Right renal pelvis (tissue), 4 donors: ENCODE data around the gene ACVRL1. TPM values are rescaled to one million over a fixed set of nuclear protein-coding genes. Genes with fewer than 3 reads are reported as not detected.

Experiments used
- DNase-seq, 4 donors: peaks; one replicate each; pipeline ENCODE4 v3.0.0-alpha.2; 2013; ENCODE audit warnings: low read depth in 4 of 4, low spot score in 3 of 4, missing footprints in 1 of 4
- polyA plus RNA-seq, 4 donors: library from polyadenylated mRNA; unstranded; fragments of 120-200 nt; gene quantifications; one replicate each; pipeline ENCODE4 v1.2.1, GENCODE V29; 2013; ENCODE audit not compliant: insufficient read length in 4 of 4

Gene ACVRL1
- polyA plus RNA-seq = 10 to 100 TPM; 32.8 to 37.8 (median 33.5) TPM

DNA sequence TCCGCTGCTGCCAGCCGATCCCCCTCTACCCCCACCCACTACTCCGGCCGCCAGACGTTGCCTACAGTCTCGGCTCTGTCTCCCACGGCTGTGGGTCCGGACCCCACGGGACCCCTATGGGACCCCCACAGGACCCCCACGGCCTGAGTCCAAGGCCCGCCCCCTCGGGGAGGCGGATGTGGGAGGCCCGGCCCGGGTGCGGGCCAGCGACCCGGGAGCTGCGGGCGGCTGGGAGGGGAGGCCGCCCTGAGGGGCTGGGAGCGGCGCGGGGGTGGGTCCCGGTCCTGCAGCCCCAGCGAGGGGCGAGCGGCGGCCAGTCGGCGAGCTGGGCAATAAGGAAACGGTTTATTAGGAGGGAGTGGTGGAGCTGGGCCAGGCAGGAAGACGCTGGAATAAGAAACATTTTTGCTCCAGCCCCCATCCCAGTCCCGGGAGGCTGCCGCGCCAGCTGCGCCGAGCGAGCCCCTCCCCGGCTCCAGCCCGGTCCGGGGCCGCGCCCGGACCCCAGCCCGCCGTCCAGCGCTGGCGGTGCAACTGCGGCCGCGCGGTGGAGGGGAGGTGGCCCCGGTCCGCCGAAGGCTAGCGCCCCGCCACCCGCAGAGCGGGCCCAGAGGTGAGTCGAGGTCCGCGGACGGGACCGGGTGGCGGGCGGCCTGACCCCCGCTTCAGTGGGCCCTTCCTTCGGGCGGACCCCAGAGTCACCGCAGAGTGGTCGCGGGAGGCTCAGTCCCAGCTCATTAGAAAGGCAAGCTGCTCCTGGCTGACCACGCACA, at the start of gene ACVRL1:
TSS of gene ACVRL1 (plus strand) at position 422 of the 773 bp plus-strand sequence. CDS start 4,971 bp downstream, outside the sequence.
- DNase-seq = no peak

DNA sequence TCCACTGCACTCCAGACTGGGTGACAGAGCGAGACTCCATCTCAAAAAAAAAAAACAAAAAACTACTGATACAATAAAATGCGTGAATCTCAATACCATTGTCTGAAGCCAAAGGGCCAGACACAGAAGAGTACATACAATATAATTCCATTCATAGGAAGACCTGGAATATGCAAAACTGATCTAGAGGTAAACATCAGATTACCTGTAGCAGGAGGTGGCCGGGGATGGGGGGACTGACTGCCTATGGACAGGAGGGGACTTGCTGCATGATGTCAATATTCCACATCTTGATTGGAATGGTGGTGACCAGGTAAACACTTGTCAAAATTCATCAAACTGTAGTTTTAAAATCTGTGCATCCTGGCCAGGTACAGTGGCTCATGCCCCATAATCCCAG, 46.3 kb upstream of the ACVRL1 start:
- DNase-seq = no peak

DNA sequence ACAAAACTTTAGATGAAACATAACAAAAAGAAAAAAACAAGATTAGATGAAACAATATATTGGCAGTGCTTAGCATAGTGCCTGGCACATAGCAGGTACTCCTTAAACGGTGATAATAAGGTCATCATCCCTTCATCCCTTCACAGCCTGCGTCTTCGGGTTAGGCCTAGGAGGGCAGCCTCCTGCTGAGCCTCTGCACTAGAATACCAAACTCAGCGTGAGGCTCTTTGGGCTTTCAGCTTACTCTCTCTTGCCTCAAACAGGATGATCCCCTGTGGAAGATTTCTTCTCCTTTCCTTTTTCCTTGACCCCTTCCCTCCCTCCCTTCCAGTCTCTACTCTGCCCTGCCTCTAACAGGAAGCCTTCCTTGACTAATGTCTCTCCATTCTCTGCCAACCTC, 44.4 kb upstream of the ACVRL1 start:
- no peak for DNase-seq

DNA sequence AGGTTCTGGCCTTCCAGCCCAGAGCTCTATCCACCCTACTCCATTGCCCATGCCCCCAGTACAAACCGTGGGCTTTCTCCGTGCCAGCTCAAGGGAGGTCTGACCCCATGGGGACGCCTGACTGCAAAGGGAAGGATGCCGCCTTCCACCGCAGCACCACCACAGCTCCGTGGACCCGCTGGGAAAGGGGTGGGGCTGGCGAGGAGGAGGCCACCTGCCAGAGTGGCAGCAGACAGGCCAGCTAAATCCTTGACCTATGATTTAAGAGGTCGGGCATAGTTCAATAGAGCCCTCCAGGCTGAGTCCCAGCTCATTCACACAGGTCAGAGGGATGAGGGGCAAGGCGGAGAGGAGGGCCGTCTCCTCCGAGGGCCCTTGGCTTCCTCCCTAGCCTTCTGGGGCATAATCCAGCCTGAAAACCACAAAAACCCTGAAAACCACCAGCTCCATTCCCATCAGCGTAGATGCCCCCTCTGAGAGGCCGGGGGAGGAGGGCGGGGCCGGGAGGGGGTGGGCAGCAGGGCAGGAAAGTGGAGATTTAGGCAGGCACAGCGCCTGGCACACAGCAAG, 43.9 kb upstream of the ACVRL1 start:
- no peak for DNase-seq

DNA sequence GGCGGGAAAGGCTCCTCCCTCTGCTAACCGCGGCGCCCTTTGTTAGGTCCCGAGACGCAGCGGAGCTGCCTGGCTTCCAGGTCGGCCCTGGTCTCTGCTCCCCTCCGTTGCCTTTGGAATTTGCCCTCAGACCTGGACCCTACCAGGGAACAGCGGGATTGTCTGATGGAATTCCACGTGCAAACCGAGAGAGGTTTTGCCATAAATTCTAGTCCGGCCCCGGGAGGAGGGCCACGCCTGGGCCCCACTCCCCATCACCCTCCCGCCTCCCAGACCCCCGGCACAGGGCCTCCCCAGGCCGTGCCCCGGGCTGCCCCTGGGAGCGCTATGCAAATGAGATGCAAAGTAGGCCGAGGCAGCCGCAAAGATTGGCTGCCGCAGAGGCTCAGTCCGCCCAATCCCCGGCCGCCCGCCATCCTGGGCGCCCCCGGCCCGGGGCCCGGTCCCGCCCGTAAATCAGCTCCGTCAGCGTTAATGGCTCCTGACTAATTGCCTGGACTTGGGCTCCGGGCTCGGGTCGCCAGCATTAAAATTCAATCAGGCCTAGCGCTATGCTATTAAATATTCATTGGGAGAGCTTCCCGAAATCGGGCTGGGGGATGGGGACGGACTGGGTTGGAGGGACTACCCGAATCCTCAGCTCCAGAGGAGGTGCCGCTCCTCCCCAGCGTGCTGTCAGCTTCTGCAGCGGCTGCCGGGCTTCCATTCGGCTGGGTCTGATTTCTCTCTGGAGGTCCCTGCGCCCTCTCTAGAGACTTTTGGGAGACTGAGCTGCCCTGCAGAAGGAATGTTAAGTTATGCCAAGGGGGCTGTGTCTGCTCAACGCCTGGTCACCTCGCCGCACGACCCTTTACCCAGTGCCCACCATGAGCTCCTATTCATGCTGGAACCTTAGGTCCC, 43.1 kb upstream of the ACVRL1 start:
- peak in 2 of 4 donors; percentile 79 to 86 for DNase-seq

DNA sequence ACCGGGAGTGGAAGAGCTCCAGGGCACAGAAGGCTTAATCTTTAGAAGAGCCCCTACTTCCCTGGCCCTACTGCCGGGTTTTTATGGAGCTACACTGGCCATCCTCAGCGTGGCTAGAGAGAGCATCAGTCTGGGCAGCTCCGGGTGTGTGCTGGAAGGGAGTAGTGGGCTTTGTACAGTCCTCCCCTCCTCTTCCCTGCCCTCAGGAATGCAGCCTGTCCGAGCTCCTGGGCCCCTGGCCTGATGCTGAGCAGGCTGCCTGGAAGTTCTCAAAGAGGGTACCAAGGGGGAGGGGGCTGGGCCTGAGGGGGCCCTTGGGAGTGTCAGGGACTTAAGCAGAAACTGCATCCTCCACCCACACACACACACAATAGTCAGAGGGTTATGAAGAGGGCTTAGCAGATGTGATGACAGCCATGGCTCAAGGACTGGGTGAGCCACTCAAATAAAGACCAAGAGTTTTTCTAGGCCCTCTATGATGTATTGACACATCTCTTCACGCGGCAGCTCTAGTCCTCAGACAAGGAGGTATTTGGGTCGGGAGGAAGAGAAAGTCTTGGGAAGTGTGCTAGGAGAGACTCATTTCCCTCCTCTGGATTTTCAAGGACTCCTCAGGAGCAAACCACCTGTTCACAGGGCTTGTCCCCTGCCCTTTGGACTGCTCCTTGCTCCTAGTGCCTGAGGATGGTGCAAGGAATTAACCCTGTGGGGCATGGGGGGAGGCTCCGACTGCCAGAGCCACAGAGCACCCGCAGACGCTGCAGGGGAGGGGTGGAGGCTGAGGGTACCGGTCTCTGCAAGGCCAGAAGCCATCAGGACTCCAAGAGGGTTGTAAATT, 42.3 kb upstream of the ACVRL1 start:
- no peak for DNase-seq

DNA sequence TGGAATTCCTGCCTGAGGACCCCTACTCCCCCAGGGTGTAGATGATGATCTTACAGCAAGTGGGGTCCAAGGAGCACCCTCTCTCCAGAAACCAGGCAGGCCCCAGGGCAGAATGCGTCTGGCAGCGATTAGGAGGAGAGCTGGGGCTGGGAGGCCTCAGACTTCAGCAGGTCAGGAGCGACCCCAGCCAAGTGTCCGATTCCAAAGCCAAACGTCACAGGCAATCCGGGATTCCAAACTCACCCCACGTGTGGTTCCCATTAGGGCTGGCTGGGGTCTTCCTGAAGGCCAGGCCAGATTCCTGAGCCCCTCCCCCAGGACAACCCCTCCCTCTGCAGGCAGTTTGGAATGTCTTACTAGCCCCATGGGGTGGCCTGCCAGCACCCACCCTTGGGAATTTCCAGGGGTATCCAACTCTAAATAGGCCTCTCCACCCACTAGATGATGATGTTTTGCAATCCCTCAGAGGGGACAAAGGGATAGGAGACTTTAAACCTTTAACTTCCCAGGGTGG, 41.5 kb upstream of the ACVRL1 start:
- no peak for DNase-seq

DNA sequence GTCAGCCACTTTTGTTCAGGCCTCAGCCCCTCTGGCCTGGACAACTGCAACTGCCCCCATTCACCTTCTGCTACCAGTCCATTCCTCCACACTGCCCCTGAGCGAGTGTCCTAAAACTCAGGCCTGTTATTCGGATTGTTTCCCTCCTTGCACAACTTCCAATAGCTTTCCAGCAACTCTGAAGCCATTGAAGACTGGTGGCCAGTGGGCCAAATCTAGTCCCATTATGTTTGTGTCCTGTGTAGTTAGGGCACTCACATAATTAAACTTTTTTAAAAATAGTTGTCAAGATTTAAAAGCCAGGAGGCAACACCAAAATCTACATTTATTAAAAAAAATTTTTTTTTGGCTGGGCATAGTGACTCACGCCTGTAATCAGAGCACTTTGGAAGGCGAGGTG, 41.0 kb upstream of the ACVRL1 start:
- DNase-seq = no peak

DNA sequence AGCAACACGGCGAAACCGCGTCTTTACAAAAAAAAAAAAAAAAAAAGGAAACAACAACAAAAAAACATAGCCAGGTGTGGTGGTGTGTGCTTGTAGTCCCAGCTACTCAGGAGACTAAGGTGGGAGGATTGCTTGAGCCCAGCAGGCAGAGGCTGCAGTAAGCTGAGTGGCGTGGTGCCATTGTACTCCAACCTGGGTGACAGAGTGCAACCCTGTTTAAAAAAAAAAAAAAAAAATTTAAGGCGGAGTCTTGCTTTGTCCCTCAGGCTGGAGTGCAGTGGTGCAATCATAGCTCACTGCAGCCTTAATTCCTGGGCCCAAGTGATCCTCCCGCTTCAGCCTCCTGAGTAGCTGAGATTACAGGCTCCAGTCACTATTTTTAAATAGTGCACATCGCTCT, 40.5 kb upstream of the ACVRL1 start:
- no peak for DNase-seq

DNA sequence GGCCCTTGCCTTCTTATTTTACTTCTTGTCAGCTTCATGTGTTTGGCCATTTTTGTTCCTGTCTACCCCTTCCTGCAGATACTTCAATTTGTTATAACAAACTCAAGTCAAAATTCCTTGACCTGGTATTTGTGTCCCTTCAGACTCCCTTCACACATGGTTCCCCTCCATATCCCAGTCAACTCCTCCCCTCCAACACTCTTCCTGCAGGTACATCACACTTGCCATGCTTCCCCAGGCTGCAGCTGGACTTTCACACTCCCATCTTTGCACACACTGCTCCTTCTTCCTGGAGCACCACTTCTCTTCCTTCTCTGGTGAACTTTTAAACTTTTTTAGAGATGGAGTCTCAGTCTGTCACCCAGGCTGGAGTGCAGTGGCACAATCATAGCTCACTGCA, 39.9 kb upstream of the ACVRL1 start:
- no peak for DNase-seq

DNA sequence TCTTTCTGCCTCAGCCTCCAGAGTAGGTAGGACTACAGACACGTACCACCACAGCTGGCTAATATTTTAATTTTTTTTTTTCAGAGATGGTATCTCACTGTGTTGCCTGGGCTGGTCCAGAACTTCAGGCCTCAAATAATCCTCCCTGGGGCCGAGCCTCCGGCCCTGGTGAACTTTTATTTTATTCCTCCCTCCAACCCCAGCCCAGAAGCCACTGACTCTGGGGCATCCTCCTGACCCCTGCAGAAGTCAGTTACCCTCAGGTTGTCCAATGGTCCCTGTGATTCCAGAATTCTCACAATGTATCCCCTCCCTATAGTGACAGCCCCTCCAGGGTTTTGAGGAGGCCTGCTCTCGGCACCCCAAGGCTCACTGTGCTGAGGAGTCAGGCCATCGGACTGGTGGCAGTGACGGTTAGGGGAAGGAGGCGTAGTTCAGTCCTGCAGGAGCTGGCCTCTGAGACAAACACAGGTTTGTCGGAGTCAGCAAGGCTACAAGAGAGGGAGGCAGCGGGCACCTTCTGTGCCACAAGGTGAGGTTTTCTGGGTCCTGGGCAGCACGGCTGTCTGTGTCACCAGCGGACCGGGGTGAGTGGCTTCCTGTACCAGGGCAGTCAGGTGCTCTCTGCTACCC, 39.4 kb upstream of the ACVRL1 start:
- DNase-seq = no peak

DNA sequence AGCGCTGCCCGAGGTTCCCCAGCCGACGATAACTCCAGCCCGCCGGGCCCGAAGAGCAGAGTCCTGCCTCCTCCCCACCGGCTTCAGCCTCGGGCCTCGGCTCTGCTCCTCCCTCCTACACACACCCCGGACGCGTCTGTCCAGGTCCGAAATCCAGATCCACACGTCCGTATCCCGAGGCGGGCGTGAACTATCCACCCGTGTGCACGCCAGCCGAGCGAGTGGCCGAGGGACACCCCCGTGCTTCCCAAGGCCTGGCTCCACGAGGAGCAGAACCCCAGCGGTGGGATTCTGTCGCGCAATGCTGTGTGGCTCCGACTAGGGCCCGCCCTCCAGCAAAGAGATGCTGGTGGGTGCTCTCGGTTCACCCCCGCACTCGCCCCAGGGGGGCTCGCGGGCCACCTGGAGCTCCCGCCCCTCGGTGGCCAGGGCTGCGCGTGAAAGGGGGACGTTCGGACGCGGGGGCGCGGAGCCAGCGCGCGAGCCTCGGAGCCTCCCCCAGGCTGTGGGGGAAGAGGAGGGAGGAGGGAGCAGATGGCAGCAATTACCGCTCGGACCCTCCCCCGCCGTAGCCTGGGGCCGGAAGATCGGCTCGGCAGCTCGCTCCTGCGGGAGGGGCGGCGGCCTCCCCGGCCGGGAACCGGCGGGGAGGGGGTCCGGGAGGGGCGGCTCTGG, 38.3 kb upstream of the ACVRL1 start:
- DNase-seq = no peak

DNA sequence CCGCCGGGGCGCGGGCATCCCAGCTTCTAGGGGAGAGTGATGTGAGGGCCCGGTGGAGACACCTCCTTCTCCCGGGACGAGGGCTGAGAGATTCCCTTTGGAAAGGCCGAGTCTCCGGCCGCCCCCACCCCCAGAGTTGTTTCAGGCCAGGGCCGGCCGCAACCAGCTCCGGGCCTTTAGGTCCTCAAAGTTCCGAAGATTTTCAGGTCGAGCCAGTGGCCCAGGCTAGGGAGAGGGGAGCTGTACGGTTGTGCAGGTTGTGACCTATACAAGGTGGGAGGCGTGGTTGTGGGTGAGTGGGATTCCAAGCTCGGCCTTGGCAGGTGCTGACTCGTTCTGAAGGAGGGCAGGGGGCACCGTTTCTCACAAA, 37.8 kb upstream of the ACVRL1 start:
- no peak for DNase-seq

DNA sequence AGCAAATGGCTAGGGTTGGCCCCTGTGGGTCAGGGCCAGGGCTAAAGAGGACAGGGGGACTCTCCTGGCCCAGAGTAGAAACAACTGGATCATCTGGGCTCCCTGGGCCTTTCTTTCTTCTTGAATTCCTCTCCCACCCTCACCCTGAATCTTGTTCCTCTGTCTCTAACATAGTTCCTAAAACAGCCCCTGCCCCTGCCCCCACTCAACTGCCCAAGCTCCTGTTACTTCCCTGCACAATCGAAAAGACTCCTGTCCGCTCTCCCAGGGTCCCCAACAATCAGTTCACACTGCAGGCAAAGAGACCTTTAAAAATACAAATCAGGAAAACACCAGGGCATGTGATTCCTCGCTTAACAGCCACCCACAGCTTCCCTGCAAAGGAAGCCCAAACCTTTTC, 37.4 kb upstream of the ACVRL1 start:
- DNase-seq = no peak

DNA sequence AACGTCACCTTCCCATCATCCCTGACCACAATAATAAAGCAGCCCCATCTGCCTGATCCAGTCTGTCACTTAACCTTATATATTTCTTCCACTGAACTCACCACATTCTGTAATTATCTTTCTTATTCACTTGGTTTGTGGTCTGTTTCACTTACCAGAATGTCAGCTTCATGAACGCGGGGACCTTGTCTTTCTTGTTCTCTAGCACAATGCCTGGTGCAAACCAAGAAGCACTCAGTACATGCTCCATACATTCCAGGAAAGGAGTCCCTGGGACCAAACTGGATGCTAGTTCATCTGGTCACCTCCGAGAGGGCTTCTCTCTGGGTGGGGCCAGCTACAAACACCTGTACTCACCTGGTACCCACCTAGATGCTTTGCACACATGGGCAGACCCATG, 36.8 kb upstream of the ACVRL1 start:
- DNase-seq = no peak

DNA sequence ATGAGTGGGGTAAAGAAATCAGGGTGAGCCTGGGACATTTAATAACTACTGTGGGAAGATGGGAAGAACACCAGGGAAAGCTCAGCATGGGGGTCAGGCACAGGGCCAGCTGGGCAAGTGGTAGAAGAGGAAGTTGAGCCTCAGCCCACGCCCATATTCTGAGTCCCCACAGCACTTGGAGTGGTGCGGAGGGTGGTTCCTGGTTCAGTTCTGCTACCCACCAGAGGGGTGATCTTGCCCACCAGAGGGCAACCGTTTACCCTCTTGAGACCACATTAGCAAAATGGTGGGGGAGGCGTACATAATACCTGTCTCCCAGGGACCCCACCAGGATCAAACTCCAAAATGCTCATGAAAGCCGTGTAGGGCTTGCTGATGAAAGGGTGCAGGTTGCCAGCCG, 36.2 kb upstream of the ACVRL1 start:
- DNase-seq = no peak

DNA sequence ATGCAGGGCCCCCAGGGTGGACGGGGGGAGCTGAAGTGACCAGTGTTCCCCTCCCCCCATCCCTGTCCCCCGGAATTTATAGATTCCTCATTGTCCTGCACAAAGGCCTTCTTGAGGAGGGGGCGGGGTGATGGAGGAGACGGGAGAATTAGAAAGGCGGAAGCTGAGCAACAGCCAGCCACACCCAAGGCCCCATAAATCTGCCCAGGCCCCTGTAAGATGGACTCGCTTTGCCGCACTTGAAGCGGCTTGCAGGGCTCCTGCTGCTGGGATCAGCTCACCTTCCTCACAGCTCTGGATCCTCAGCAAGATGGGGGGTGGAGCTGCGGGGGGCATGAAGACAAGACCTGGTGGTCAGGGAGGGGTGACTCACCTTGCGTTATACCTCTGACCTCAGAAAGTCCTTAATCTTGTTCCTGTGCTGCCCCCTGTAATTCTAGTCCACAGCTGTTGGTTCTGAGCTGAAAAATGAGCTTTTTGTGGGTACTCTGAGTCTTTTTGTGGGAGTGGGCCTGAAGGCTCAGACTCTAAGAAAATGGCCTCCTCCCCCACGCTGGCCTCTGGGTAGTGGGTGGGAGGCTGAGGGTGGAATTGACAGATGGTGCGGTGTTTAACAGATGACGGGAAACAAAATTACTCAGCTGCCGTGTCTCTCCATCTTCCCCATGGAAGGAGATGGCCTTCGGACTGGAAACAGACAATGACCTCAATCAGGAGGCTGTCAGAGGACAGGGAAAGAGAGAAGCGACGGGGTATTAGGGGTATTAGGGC, 35.2 kb upstream of the ACVRL1 start:
- no peak for DNase-seq

DNA sequence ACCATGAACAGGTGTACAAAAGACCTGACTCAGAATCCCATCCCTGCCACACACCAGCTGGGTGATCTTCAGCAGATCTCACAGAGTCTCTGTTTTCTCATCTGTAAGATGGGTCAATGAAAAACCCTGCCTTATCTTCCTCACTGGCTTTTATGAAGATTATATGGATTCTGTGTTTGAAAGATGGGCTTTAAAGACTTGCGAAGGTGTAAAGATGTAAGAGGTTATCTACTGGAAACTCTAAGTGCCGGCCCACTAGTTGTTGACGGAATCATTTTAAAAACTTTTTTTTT, 34.7 kb upstream of the ACVRL1 start:
- DNase-seq = no peak
